Natural killer cell treated with Interleukin-12 subunit alpha and Interleukin-12 subunit beta and Interleukin-15 and Interleukin-18, amount 100 ng/mL, for 72 hours (primary cell): Measurements from ENCODE around the gene TCF15. TPM values are rescaled to one million over a fixed set of nuclear protein-coding genes. Genes with fewer than 3 reads are reported as not detected.

ENCODE experiments used
- ATAC-seq, 2 donors: fragments of 150-1000 bp; cut with Tn5 transposase in 1 of 2; sonication (Bioruptor Pico), chemical (Tn5 transposase) in 1 of 2; 2 replicates each; pipeline ENCODE4 v1.10.0; 2021
- DNase-seq: peaks from one replicate; pipeline ENCODE4 v3.0.0; 2022; ENCODE audit warnings: low spot score
- H3K27ac Mint-ChIP-seq, 2 donors: 1 replicate in 1 of 2; 2 replicates in 1 of 2; pipeline ENCODE4 v1.8.0; 2022; ENCODE audit warnings: mixed read lengths in 2 of 2, mild to moderate bottlenecking in 1 of 2, moderate library complexity in 1 of 2
- H3K27me3 Mint-ChIP-seq, 2 donors: 1 replicate in 1 of 2; 2 replicates in 1 of 2; pipeline ENCODE4 v1.8.0; 2022; ENCODE audit warnings: mixed read lengths in 2 of 2
- H3K36me3 Mint-ChIP-seq: one replicate; pipeline ENCODE4 v1.8.0; 2022; ENCODE audit warnings: mixed read lengths
- H3K4me1 Mint-ChIP-seq, 2 donors: 1 replicate in 1 of 2; 2 replicates in 1 of 2; pipeline ENCODE4 v1.8.0; 2022; ENCODE audit warnings: low read depth in 2 of 2, mixed read lengths in 2 of 2, mild to moderate bottlenecking in 1 of 2
- H3K4me3 Mint-ChIP-seq: one replicate; pipeline ENCODE4 v1.8.0; 2022; ENCODE audit warnings: mixed read lengths
- H3K9me3 Mint-ChIP-seq: 2 replicates; pipeline ENCODE4 v1.8.0; 2022; ENCODE audit warnings: mixed read lengths
- total RNA-seq, 2 donors: library from RNA; stranded (reverse); gene quantifications; one replicate each; pipeline ENCODE4 v1.2.3, GENCODE V29; 2022

The TCF15 gene, protein sequence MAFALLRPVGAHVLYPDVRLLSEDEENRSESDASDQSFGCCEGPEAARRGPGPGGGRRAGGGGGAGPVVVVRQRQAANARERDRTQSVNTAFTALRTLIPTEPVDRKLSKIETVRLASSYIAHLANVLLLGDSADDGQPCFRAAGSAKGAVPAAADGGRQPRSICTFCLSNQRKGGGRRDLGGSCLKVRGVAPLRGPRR
- total RNA-seq = under 1 TPM in 1 of 2 donors, not detected in 1; 0.36 TPM

- Mint-ChIP-seq H3K36me3 (no peaks in the 10 kb centered on the region), H3K4me1 (peaks cover 4 to 7% of the 10 kb centered on the region in 2 donors), H3K9me3 (no peaks in the 10 kb centered on the region), H3K4me3 (peak within 1 kb of the TSS; percentile 27), H3K27me3 (peaks cover 29 to 51% of the 10 kb centered on the region in 2 donors), H3K27ac (no peak within 1 kb of the TSS)
- ATAC-seq (peak; percentile 76 to 90), DNase-seq (peak; percentile 66)
Observed at GRCh38 chr20:610130-611046, at the start of gene TCF15. Gene TCF15, minus strand, starts transcription at chr20:610309. Its CDS starts 72 bp downstream, at chr20:610237.

GRCh38 chr20:658731-659291 lies 48.7 kb upstream of the TCF15 start:
- Mint-ChIP-seq H3K9me3 (no peaks in the 10 kb centered on the region), H3K4me1 (peaks cover 16 to 17% of the 10 kb centered on the region in 2 donors), H3K27me3 (peaks cover 38 to 43% of the 10 kb centered on the region in 2 donors), H3K27ac (no peak overlapping the region), H3K36me3 (no peaks in the 10 kb centered on the region), H3K4me3 (no peak overlapping the region)
- DNase-seq (no peak), ATAC-seq (no peak)

DNA sequence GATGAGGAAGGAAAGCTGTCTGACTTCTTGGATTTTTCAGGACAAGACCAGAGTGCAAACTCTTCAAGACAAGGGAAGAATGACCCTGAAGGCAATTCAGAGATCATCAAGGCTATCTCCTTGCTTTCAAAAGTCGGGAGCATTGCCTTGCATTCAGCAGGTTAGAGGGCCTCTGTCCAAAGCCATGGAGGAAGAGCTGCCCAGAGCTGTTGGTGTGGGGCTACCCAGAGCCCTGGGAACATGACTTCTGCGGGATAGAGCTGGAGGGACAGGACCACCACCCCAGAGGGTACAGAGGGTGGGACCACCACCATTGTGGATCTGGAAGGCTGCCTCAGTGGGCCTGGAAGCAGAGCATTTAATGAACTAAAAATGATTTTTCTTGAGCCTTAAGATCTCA lies 48.1 kb upstream of the TCF15 start:
- no peak overlapping the region for H3K4me3 Mint-ChIP-seq
- H3K9me3 Mint-ChIP-seq = no peaks in the 10 kb centered on the region
- no peak overlapping the region for H3K27ac Mint-ChIP-seq
- H3K4me1 Mint-ChIP-seq = peaks cover 17 to 18% of the 10 kb centered on the region in 2 donors
- no peaks in the 10 kb centered on the region for H3K36me3 Mint-ChIP-seq
- DNase-seq (no peak), ATAC-seq (no peak)
- H3K27me3 Mint-ChIP-seq = peaks cover 35 to 42% of the 10 kb centered on the region in 2 donors

DNA sequence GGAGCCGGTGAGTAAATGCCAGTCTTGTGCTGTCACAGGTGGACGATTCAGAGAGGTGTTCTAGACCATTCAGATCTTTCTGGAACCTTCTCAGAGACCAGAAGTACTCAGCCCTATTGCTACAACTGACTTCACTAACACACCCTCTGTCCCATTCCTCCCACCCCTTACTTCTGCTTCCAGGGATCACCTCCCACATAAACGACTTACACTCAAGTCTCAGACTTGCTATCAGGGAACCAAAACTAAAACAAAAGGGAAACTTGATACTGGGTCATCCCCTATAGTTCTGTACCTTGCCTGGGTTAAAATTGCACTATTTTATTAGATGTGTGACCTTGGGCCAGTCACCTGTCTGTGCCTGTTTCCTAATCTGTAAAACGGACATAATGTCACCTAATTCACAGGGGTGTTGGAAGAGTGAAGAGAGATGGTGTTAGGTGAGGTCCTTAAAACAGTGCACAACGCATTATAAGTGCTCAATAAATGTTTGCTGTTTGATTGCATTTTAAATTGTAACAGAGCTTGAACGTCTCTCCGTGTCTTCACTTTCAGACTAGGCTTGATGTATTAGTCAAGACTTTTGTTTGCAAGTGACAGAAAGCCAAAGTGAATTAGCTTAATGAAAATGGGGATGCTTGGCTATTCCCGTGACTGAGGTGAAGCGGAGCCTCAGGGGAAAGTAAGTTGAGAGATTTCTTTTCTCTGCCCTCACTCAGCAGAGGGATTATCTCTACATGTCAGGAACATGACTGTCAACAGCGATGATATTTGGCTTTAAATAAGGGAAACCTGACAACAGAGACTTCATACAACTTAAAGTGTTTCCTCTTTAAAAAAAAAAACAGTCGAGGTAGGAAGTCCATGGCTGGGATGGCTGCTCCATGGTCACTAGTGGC lies 45.9 kb upstream of the TCF15 start:
- DNase-seq (no peak), ATAC-seq (no peak)
- no peaks in the 10 kb centered on the region for H3K36me3 Mint-ChIP-seq
- H3K4me1 Mint-ChIP-seq = peaks cover 24 to 28% of the 10 kb centered on the region in 2 donors
- H3K4me3 Mint-ChIP-seq = no peak overlapping the region
- H3K27me3 Mint-ChIP-seq = peaks cover 24 to 29% of the 10 kb centered on the region in 2 donors
- H3K27ac Mint-ChIP-seq = peak overlapping the region in 1 of 2 donors; percentile 22
- no peaks in the 10 kb centered on the region for H3K9me3 Mint-ChIP-seq

- H3K36me3 Mint-ChIP-seq = no peaks in the 10 kb centered on the region
- H3K4me1 Mint-ChIP-seq = peaks cover 31 to 34% of the 10 kb centered on the region in 2 donors
- H3K27ac Mint-ChIP-seq = peak overlapping the region; percentile 60 to 70
- ATAC-seq (no peak), DNase-seq (no peak)
- H3K4me3 Mint-ChIP-seq = peak overlapping the region; percentile 81
- no peaks in the 10 kb centered on the region for H3K9me3 Mint-ChIP-seq
- H3K27me3 Mint-ChIP-seq = peaks cover 18 to 22% of the 10 kb centered on the region in 2 donors
Observed at GRCh38 chr20:654417-654750, 44.3 kb upstream of the TCF15 start.

DNA sequence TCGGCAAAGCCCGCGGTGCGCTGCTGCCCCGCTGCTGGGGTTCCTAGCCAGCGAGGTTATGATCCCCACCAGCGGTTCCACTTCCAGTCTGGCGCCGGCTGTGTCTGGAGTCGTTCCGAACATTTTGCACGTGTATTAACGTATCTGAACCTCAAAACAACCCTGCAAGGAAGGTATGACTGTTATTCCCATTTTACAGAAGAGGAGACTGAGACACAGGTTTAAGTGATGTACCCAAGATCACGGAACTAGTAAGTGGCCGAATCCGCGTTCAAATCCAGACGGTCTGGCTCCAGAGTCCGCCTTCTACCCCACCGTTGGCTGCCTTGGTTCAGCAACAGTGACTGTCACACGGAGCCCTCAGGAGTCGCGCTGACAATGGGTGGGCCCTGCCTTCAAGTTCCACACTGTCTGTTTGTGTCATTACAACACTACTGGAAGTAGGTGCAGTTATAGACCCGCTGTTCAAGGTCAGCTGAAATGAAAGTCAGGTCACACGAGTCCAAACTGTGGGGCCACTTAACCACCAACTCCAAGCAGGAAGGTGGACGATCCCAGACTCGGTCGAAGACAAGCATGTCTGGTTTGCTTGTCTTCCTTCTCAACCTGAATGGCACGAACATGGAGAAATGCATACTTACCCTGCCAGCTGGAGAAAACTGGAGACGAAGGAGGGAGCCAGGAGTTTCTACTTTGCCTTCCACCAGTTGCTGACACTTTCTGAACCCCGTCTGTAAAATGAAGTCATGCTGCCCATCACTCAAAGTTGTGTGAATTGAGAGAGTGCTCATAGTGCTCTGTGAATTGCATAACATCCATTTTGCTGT lies 43.7 kb upstream of the TCF15 start:
- no peaks in the 10 kb centered on the region for H3K36me3 Mint-ChIP-seq
- H3K9me3 Mint-ChIP-seq = no peaks in the 10 kb centered on the region
- peak overlapping the region; percentile 81 for H3K4me3 Mint-ChIP-seq
- peaks cover 31 to 34% of the 10 kb centered on the region in 2 donors for H3K4me1 Mint-ChIP-seq
- no peak for DNase-seq
- ATAC-seq = no peak
- H3K27me3 Mint-ChIP-seq = peaks cover 15 to 19% of the 10 kb centered on the region in 2 donors
- H3K27ac Mint-ChIP-seq = peak overlapping the region; percentile 60 to 70

- Mint-ChIP-seq H3K4me1 (peaks cover 31 to 34% of the 10 kb centered on the region in 2 donors), H3K27me3 (peaks cover 9 to 13% of the 10 kb centered on the region in 2 donors), H3K36me3 (no peaks in the 10 kb centered on the region), H3K9me3 (no peaks in the 10 kb centered on the region), H3K4me3 (peak within 1 kb of the TSS; percentile 92), H3K27ac (peak within 1 kb of the TSS; percentile 71 to 88)
- ATAC-seq = peak; percentile 95 to 97
- DNase-seq = peak; percentile 93
Observed at GRCh38 chr20:653110-653589, 43.0 kb upstream of the TCF15 start, which contains the start of gene SRXN1. Gene SRXN1, minus strand, starts transcription at chr20:653200. Its CDS starts 15 bp downstream, at chr20:653185.

DNA sequence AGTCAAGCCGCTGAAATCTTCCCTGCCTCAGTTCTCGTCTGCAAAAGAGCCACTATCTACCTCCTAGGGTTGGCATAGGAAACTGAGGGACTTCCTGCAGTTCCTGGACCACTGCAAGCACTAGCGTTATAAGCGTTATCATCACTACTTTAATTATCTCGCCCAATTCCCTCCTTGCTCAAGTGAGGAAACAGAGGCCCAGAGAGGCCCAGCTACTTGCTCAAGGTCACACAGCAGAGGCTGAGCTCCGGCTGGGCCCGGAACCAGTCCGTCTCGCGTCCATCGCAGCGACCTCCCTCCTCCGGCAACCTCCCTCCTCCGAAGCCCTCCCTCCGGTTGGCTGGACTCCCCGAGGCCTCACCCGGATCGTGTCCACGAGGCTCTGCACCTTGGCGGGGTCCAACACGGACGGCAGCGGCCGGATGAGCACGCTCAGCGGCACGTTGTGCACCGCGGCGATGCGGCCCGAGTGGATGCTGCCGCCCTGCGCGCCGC lies 42.6 kb upstream of the TCF15 start:
- peak overlapping the region; percentile 71 to 88 for H3K27ac Mint-ChIP-seq
- peak overlapping the region; percentile 92 for H3K4me3 Mint-ChIP-seq
- DNase-seq = peak; percentile 66

GRCh38 chr20:651713-652614 lies 41.9 kb upstream of the TCF15 start:
- Mint-ChIP-seq H3K9me3 (no peaks in the 10 kb centered on the region), H3K27me3 (peaks cover 0 to 6% of the 10 kb centered on the region in 2 donors), H3K36me3 (no peaks in the 10 kb centered on the region), H3K4me3 (peak overlapping the region; percentile 92), H3K4me1 (peaks cover 31 to 34% of the 10 kb centered on the region in 2 donors), H3K27ac (peak overlapping the region; percentile 71 to 88)
- DNase-seq = no peak
- no peak for ATAC-seq

More for the DNA sequence above, 42.6 kb upstream of the TCF15 start:
- Mint-ChIP-seq H3K9me3 (no peaks in the 10 kb centered on the region), H3K27me3 (peaks cover 4 to 8% of the 10 kb centered on the region in 2 donors), H3K4me1 (peaks cover 31 to 34% of the 10 kb centered on the region in 2 donors), H3K36me3 (no peaks in the 10 kb centered on the region)
- ATAC-seq = peak in 1 of 2 donors; percentile 56

DNA sequence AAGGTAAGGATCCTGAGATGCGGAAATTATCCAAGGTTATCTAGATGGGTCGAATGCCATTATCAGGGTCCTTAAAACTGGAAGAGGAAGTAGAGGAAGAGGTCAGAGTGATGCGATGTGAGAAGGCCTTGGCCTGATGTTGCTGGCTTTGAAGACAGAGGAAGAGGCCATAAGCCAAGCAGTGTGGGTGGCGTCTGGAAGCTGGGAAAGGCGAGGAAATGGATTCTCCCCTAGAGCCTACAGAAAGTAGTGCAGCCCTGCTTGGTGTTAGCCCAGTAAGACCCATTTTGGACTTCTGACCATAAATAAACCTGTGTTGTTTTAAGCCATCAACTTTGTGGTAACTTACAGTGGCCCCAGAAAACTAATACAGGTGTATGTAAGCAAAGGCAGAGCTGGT lies 40.8 kb upstream of the TCF15 start:
- Mint-ChIP-seq H3K9me3 (no peaks in the 10 kb centered on the region), H3K27ac (peak overlapping the region; percentile 71 to 88), H3K4me3 (peak overlapping the region; percentile 92), H3K27me3 (peaks cover 0 to 3% of the 10 kb centered on the region in 2 donors), H3K4me1 (peaks cover 31 to 34% of the 10 kb centered on the region in 2 donors), H3K36me3 (no peaks in the 10 kb centered on the region)
- ATAC-seq = no peak
- no peak for DNase-seq

DNA sequence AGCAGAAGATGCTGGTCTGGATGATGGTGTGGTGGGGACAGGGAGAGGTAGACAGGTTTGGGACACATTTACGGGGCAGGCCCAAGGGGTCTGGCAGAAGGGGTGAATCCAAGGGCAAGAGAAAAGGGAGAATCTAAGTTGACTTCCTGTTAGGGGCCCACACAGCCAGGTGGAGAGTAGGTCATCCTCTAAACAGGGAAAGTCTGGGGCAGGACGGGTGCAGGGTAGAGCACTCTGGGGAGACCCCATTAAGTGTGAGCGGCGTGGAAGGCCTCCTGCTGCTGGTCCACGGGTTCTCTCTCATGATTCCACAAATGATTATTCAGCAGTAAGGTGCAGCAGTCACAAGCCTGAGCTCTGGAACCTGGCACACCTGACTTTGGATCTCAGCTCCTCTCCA lies 40.2 kb upstream of the TCF15 start:
- Mint-ChIP-seq H3K4me1 (peaks cover 34% of the 10 kb centered on the region in 2 donors), H3K9me3 (no peaks in the 10 kb centered on the region), H3K27me3 (no peaks in the 10 kb centered on the region), H3K36me3 (no peaks in the 10 kb centered on the region), H3K4me3 (no peak overlapping the region), H3K27ac (peak overlapping the region; percentile 81 to 88)
- no peak for ATAC-seq
- DNase-seq = no peak
